ENCODE results near the gene GPATCH3. TPM values are rescaled to one million over a fixed set of nuclear protein-coding genes. Genes with fewer than 3 reads are reported as not detected.

The GPATCH3 gene
- total RNA-seq, 2 donors from 2014 or later: 13.9 to 14.4 TPM

GRCh38 chr1:26856604-26857469 is 43.4 kb downstream of the GPATCH3 start:
- no peak for TF ChIP-seq CTCF (IDR thresholded peaks at IDR 0.05)
- peaks cover 7% of the 10 kb centered on the region for H3K36me3 ChIP-seq
- H3K27ac ChIP-seq: no peak overlapping the region
- H3K4me3 ChIP-seq: no peak overlapping the region
- H3K9ac ChIP-seq (ENCODE audit: low read depth in 2 of 2, low read length in 2 of 2): no peak overlapping the region
- H3K4me1 ChIP-seq: peaks cover 11% of the 10 kb centered on the region
- no peaks in the 10 kb centered on the region for H3K27me3 ChIP-seq
- DNase-seq: no peak
- intact Hi-C loops (cut with DNase I): no loop called here
- H3K9me3 ChIP-seq: no peaks in the 10 kb centered on the region

- no peak for DNase-seq
- Histone ChIP-seq H3K4me3 (no peak overlapping the region), H3K4me1 (peaks cover 11% of the 10 kb centered on the region), H3K27ac (no peak overlapping the region), H3K9ac (ENCODE audit: low read depth in 2 of 2, low read length in 2 of 2) (peak overlapping the region in 1 of 2 donors; percentile 3), H3K9me3 (no peaks in the 10 kb centered on the region), H3K27me3 (no peaks in the 10 kb centered on the region), H3K36me3 (peaks cover 13% of the 10 kb centered on the region)
- intact Hi-C loops (cut with DNase I): no loop called here
- TF ChIP-seq CTCF (IDR thresholded peaks at IDR 0.05): no peak
Observed at GRCh38 chr1:26856181-26856580, 44.1 kb downstream of the GPATCH3 start.

- Histone ChIP-seq H3K27me3 (no peaks in the 10 kb centered on the region), H3K9me3 (no peaks in the 10 kb centered on the region), H3K36me3 (peaks cover 15% of the 10 kb centered on the region), H3K9ac (ENCODE audit: low read depth in 2 of 2, low read length in 2 of 2) (peak overlapping the region in 1 of 2 donors; percentile 3), H3K27ac (no peak overlapping the region), H3K4me3 (no peak overlapping the region), H3K4me1 (peaks cover 11% of the 10 kb centered on the region)
- no peak for TF ChIP-seq CTCF (IDR thresholded peaks at IDR 0.05)
- intact Hi-C loops (cut with DNase I): no loop called here
- DNase-seq: no peak
Observed at GRCh38 chr1:26855636-26856035, 44.6 kb downstream of the GPATCH3 start.

- TF ChIP-seq CTCF (IDR thresholded peaks at IDR 0.05): no peak
- Histone ChIP-seq H3K4me1 (peaks cover 13% of the 10 kb centered on the region), H3K27me3 (no peaks in the 10 kb centered on the region), H3K4me3 (no peak overlapping the region), H3K9me3 (no peaks in the 10 kb centered on the region), H3K9ac (ENCODE audit: low read depth in 2 of 2, low read length in 2 of 2) (peak overlapping the region in 1 of 2 donors; percentile 3), H3K27ac (peak overlapping the region; percentile 37), H3K36me3 (peaks cover 15% of the 10 kb centered on the region)
- intact Hi-C loops (cut with DNase I): no loop called here
- peak; percentile 88 for DNase-seq
Observed at GRCh38 chr1:26854906-26855305, 45.4 kb downstream of the GPATCH3 start.

GRCh38 chr1:26853600-26853999 is 46.7 kb downstream of the GPATCH3 start:
- H3K4me1 ChIP-seq: peaks cover 22% of the 10 kb centered on the region
- peaks cover 15% of the 10 kb centered on the region for H3K36me3 ChIP-seq
- H3K9me3 ChIP-seq: no peaks in the 10 kb centered on the region
- no peak overlapping the region for H3K27ac ChIP-seq
- DNase-seq: no peak
- no peaks in the 10 kb centered on the region for H3K27me3 ChIP-seq
- TF ChIP-seq CTCF (IDR thresholded peaks at IDR 0.05): no peak
- intact Hi-C loops (cut with DNase I): loop anchor here (2.0 kb wide), 1 partner anchor 25 kb away; no protein-coding TSS in a partner anchor
- peak overlapping the region in 1 of 2 donors; percentile 9 for H3K9ac ChIP-seq (ENCODE audit: low read depth in 2 of 2, low read length in 2 of 2)
- no peak overlapping the region for H3K4me3 ChIP-seq
